A549 (cell line): ENCODE data around the gene FASTK. TPM values are rescaled to one million over a fixed set of nuclear protein-coding genes. Genes with fewer than 3 reads are reported as not detected.

ENCODE experiments used
- ATAC-seq, 2 experiments: fragments of 200-7000 bp in 1 of 2; fragments of >200 bp in 1 of 2; cut with Nextera tagmentation in 1 of 2; cut with Tn5 transposase in 1 of 2; 3 replicates each; pipeline versions ENCODE4 v1.8.0 to v1.9.1; 2018 to 2020; ENCODE audit warnings: mild to moderate bottlenecking in 1 of 2, moderate library complexity in 1 of 2
- CTCF ChIA-PET: fragments of 300-600 bp; sonication (Branson Sonifier 250); formaldehyde crosslinking; extraction: SDS; loops from one replicate; lab custom pipeline; 2021; ENCODE audit warnings: antibody characterized with exemption, inconsistent platforms; lab: Yijun Ruan, JAX
- POLR2A ChIA-PET: fragments of 350-600 bp; formaldehyde crosslinking; extraction: SDS; loops from one replicate; lab custom pipeline; 2021; ENCODE audit warnings: antibody characterized with exemption, inconsistent platforms; lab: Yijun Ruan, JAX
- DNase-seq, 2 experiments: peaks; one replicate each; pipeline versions ENCODE4 v3.0.0 to v3.0.0-alpha.2; 2011 to 2016; ENCODE audit warnings: low read depth in 1 of 2, low spot score in 1 of 2
- FAIRE-seq: peaks from 2 replicates; lab custom pipeline; 2011; peaks lifted over from hg19 to GRCh38; lab: Jason Lieb, UNC
- H3K27ac ChIP-seq, 2 experiments: fragments of >200 bp; sonication (Bioruptor Twin); formaldehyde crosslinking; 3 replicates each; pipeline ENCODE4 v1.5.1; 2016 to 2017
- H3K4me1 ChIP-seq: fragments of >200 bp; sonication (Bioruptor Twin); formaldehyde crosslinking; 3 replicates; pipeline ENCODE4 v1.6.1; 2016
- H3K4me2 ChIP-seq: fragments of >200 bp; sonication (Bioruptor Twin); formaldehyde crosslinking; 3 replicates; pipeline ENCODE4 v1.6.1; 2016
- H3K4me3 ChIP-seq: fragments of >200 bp; sonication (Bioruptor Twin); formaldehyde crosslinking; 3 replicates; pipeline ENCODE4 v1.5.1; 2016
- H3K9me3 ChIP-seq: fragments of >200 bp; sonication (Bioruptor Twin); formaldehyde crosslinking; 3 replicates; pipeline ENCODE4 v1.6.1; 2016
- BHLHE40 ChIP-seq: IDR thresholded peaks from 2 replicates; pipeline ENCODE4 v1.6.1; 2012; ENCODE audit warnings: low read depth, low read length, inconsistent platforms
- CBX2 ChIP-seq: fragments of 200-600 bp; sonication (generic); IDR thresholded peaks from 2 replicates; pipeline ENCODE4 v1.6.1; 2016; ENCODE audit warnings: low read depth, mild to moderate bottlenecking, borderline replicate concordance
- CBX8 ChIP-seq: fragments of 200-600 bp; sonication (generic); IDR thresholded peaks from 2 replicates; pipeline ENCODE4 v1.6.1; 2016
- CEBPB ChIP-seq, 2 experiments: fragments of >200 bp in 1 of 2; sonication (Bioruptor Twin) in 1 of 2; formaldehyde crosslinking in 1 of 2; IDR thresholded peaks; 2 replicates each; pipeline ENCODE4 v1.6.1; 2012 to 2016
- CHD2 ChIP-seq: fragments of 150-350 bp; IDR thresholded peaks from 2 replicates; pipeline ENCODE4 v1.6.1; 2014; ENCODE audit warnings: low read length; ENCODE audit not compliant: partially characterized antibody
- CHD4 ChIP-seq: fragments of 200-600 bp; sonication (generic); IDR thresholded peaks from 2 replicates; pipeline ENCODE4 v1.6.1; 2016; ENCODE audit warnings: antibody characterized with exemption, mild to moderate bottlenecking, borderline replicate concordance
- FOSL2 ChIP-seq, 2 experiments: fragments of 450-650 bp in 1 of 2; fragments of >200 bp in 1 of 2; sonication (Bioruptor Twin) in 1 of 2; formaldehyde crosslinking; IDR thresholded peaks; 2 replicates each; pipeline versions ENCODE4 v1.5.0 to v1.6.1; 2016 to 2020; ENCODE audit warnings: mild to moderate bottlenecking in 1 of 2, moderate library complexity in 1 of 2
- FOXS1 ChIP-seq: fragments of 250-450 bp; sonication (Bioruptor Pico); IDR thresholded peaks from 2 replicates; pipeline ENCODE4 v1.5.0; 2020; ENCODE audit warnings: mild to moderate bottlenecking, moderate library complexity
- GATA3 ChIP-seq: IDR thresholded peaks from 2 replicates; pipeline ENCODE4 v1.6.1; 2012; ENCODE audit warnings: borderline replicate concordance
- HDAC2 ChIP-seq: fragments of 200-600 bp; sonication (generic); IDR thresholded peaks from 2 replicates; pipeline ENCODE4 v1.6.1; 2016
- HMGXB4 ChIP-seq: fragments of 250-450 bp; sonication (Bioruptor Pico); IDR thresholded peaks from 2 replicates; pipeline ENCODE4 v1.5.0; 2021; ENCODE audit warnings: mild to moderate bottlenecking, moderate library complexity, borderline replicate concordance
- HOXB13 ChIP-seq: fragments of 250-450 bp; sonication (Bioruptor Pico); IDR thresholded peaks from 2 replicates; pipeline ENCODE4 v1.5.0; 2020; ENCODE audit warnings: low read depth, mild to moderate bottlenecking, moderate library complexity
- HOXB5 ChIP-seq: fragments of 250-450 bp; sonication (Bioruptor Pico); IDR thresholded peaks from 2 replicates; pipeline ENCODE4 v1.5.0; 2020; ENCODE audit warnings: mild to moderate bottlenecking, moderate library complexity
- JUN ChIP-seq, 2 experiments: fragments of >200 bp; sonication (Bioruptor Twin); formaldehyde crosslinking; IDR thresholded peaks; 2 replicates in 1 of 2; 3 replicates in 1 of 2; pipeline ENCODE4 v1.6.1; 2016 to 2017
- MAFK ChIP-seq: fragments of 450-650 bp; IDR thresholded peaks from 2 replicates; pipeline ENCODE4 v1.6.1; 2014; ENCODE audit not compliant: partially characterized antibody
- MAX ChIP-seq: IDR thresholded peaks from 2 replicates; pipeline ENCODE4 v1.6.1; 2012
- NPAS2 ChIP-seq: fragments of 250-450 bp; sonication (Bioruptor Pico); IDR thresholded peaks from 2 replicates; pipeline ENCODE4 v1.8.0; 2022; ENCODE audit warnings: mild to moderate bottlenecking, moderate library complexity, borderline replicate concordance
- NR3C1 ChIP-seq: fragments of >200 bp; sonication (Bioruptor Twin); formaldehyde crosslinking; IDR thresholded peaks from 3 replicates; pipeline ENCODE4 v1.6.1; 2017
- PBX3 ChIP-seq: IDR thresholded peaks from 2 replicates; pipeline ENCODE4 v1.6.1; 2012
- PHF8 ChIP-seq: fragments of 200-600 bp; sonication (generic); IDR thresholded peaks from 2 replicates; pipeline ENCODE4 v1.6.1; 2016; ENCODE audit warnings: low read depth, mild to moderate bottlenecking, antibody characterized with exemption, moderate library complexity, borderline replicate concordance
- POLR2A ChIP-seq: IDR thresholded peaks from 2 replicates; pipeline ENCODE4 v1.6.1; 2012; ENCODE audit warnings: mild to moderate bottlenecking, low read length
- RARB ChIP-seq: fragments of 250-450 bp; sonication (Bioruptor Pico); IDR thresholded peaks from 2 replicates; pipeline ENCODE4 v1.8.0; 2021; ENCODE audit warnings: mild to moderate bottlenecking, moderate library complexity
- REST ChIP-seq: fragments of 200-600 bp; sonication (generic); IDR thresholded peaks from 2 replicates; pipeline ENCODE4 v1.6.1; 2016; ENCODE audit warnings: antibody characterized with exemption, mild to moderate bottlenecking, moderate library complexity
- RFX5 ChIP-seq: fragments of 450-650 bp; IDR thresholded peaks from 2 replicates; pipeline ENCODE4 v1.7.1; 2014; ENCODE audit warnings: antibody characterized with exemption, mild to moderate bottlenecking, moderate library complexity
- TFCP2L1 ChIP-seq: fragments of 250-450 bp; sonication (Bioruptor Pico); IDR thresholded peaks from 2 replicates; pipeline ENCODE4 v1.5.0; 2021; ENCODE audit warnings: mild to moderate bottlenecking
- TP53 ChIP-seq: fragments of 250-450 bp; sonication (Bioruptor Pico); IDR thresholded peaks from 2 replicates; pipeline ENCODE4 v1.5.0; 2021; ENCODE audit warnings: mild to moderate bottlenecking, moderate library complexity
- ZC3H11A ChIP-seq: fragments of 450-650 bp; IDR thresholded peaks from 2 replicates; pipeline ENCODE4 v1.6.1; 2014; ENCODE audit warnings: antibody characterized with exemption, mild to moderate bottlenecking
- ZFP36 ChIP-seq: fragments of 450-650 bp; IDR thresholded peaks from 2 replicates; pipeline ENCODE4 v1.6.1; 2014; ENCODE audit warnings: borderline replicate concordance; ENCODE audit not compliant: partially characterized antibody
- ZNF302 ChIP-seq: fragments of 250-450 bp; sonication (Bioruptor Pico); IDR thresholded peaks from 2 replicates; pipeline ENCODE4 v1.9.0; 2021; ENCODE audit warnings: inconsistent platforms, mild to moderate bottlenecking, moderate library complexity
- ZSCAN20 ChIP-seq: fragments of 250-450 bp; sonication (Bioruptor Pico); IDR thresholded peaks from 2 replicates; pipeline ENCODE4 v1.8.0; 2022; ENCODE audit warnings: mild to moderate bottlenecking, moderate library complexity
- WGBS: methylation state at CpG from one replicate; pipeline ENCODE4 v1.1.6; 2017; ENCODE audit errors: missing lambda C conversion rate; 5-methylcytosine and 5-hydroxymethylcytosine counted together
- polyA plus RNA-seq, 4 experiments: library from polyadenylated mRNA; depleted of rRNA in 3 of 4; stranded (reverse); fragments of >200 nt; fragmentation: RNase III in 1 of 4; extraction: RNeasy Plus Mini Kit Qiagen cat#74134 plus additional on column Dnase treatment in 1 of 4; gene quantifications; 2 replicates in 3 of 4; 3 replicates in 1 of 4; pipeline ENCODE4 v1.2.3, GENCODE V29; 2011 to 2017
- TF ChIP-seq, protein P1 (sequence below): fragments of >200 bp; sonication (Bioruptor Twin); formaldehyde crosslinking; IDR thresholded peaks from 3 replicates; pipeline ENCODE4 v1.6.1; 2016
- TF ChIP-seq, protein P2 (sequence below): fragments of 250-450 bp; sonication (Bioruptor Pico); IDR thresholded peaks from 2 replicates; pipeline ENCODE4 v1.5.0; 2020; ENCODE audit warnings: low read depth, mild to moderate bottlenecking, moderate library complexity
- TF ChIP-seq, protein P3 (sequence below): IDR thresholded peaks from 2 replicates; pipeline ENCODE4 v1.6.1; 2012; ENCODE audit warnings: low read depth, borderline replicate concordance

FASTK gene
- polyA plus RNA-seq, 2 of the 4 experiments (the other 2 are of a cell fraction): 38.5 to 72.4 TPM

DNA sequence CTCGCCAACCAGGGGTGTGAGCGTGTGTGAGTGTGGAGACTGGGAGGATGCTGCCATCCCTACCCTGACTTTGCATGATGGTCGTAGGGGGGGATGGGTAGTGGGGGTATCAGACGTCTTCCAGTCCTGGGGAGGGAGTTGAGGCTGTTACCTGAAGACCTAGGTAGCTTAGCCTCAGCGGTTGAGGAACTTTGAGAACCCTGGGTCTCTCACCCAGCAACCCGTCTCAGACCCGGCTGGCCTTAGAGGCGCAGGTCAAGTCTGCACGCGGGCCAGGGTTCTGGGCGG lies 18.6 kb downstream of the FASTK start:
- Histone ChIP-seq H3K27ac (peak overlapping the region; percentile 99), H3K4me3 (peak overlapping the region; percentile 86), H3K4me2 (peak overlapping the region; percentile 92), H3K9me3 (no peaks in the 10 kb centered on the region), H3K4me1 (peaks cover 39% of the 10 kb centered on the region)
- WGBS: 0% methylated on average over 7 of the region's 11 CpGs
- FAIRE-seq: no peak
- ChIA-PET POLR2A (interaction anchor here (0.5 to 2.2 kb wide), 8 partner anchors 9 to 37 kb away, joined by 4 to 20 read pairs (median 8); partner anchors contain the start of genes ABCB8, AGAP3 and FASTK), CTCF (interaction anchor here (1.3 to 5.7 kb wide), 10 partner anchors 12 to 164 kb away, joined by 3 to 64 read pairs (median 8); partner anchors contain the start of genes ABCB8 and AGAP3)
- DNase-seq: no peak
- TF ChIP-seq CBX8: no peak
- TF ChIP-seq HDAC2: no peak
- TF ChIP-seq POLR2A: peak; percentile 10; the same call in 1 of the 2 replicates
- peak in 1 of 2 experiments; percentile 43; a peak in 2 of 5 replicates for TF ChIP-seq JUN (IDR thresholded peaks at IDR 0.05)
- TF ChIP-seq TP53 (CRISPR knock-in tag): no peak
- no peak for TF ChIP-seq FOXS1 (CRISPR knock-in tag)
- no peak for TF ChIP-seq RARB (CRISPR knock-in tag)
- no peak for TF ChIP-seq NPAS2
- no peak for TF ChIP-seq CEBPB (IDR thresholded peaks at IDR 0.05)
- TF ChIP-seq HOXB5 (CRISPR knock-in tag): no peak
- no peak for TF ChIP-seq MAX
- TF ChIP-seq, protein P1, sequence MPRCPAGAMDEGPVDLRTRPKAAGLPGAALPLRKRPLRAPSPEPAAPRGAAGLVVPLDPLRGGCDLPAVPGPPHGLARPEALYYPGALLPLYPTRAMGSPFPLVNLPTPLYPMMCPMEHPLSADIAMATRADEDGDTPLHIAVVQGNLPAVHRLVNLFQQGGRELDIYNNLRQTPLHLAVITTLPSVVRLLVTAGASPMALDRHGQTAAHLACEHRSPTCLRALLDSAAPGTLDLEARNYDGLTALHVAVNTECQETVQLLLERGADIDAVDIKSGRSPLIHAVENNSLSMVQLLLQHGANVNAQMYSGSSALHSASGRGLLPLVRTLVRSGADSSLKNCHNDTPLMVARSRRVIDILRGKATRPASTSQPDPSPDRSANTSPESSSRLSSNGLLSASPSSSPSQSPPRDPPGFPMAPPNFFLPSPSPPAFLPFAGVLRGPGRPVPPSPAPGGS: no peak
- no peak for TF ChIP-seq CHD4
- no peak for TF ChIP-seq REST
- TF ChIP-seq PHF8: no peak
- TF ChIP-seq ZC3H11A: no peak
- no peak for TF ChIP-seq RFX5
- no peak for TF ChIP-seq FOSL2 (IDR thresholded peaks at IDR 0.05)
- TF ChIP-seq FOSL2 (CRISPR knock-in tag; IDR thresholded peaks at IDR 0.05): no peak
- TF ChIP-seq, protein P2, sequence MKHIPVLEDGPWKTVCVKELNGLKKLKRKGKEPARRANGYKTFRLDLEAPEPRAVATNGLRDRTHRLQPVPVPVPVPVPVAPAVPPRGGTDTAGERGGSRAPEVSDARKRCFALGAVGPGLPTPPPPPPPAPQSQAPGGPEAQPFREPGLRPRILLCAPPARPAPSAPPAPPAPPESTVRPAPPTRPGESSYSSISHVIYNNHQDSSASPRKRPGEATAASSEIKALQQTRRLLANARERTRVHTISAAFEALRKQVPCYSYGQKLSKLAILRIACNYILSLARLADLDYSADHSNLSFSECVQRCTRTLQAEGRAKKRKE (CRISPR knock-in tag): no peak
- no peak for TF ChIP-seq MAFK
- TF ChIP-seq PBX3: no peak
- TF ChIP-seq ZSCAN20 (CRISPR knock-in tag): no peak
- TF ChIP-seq CHD2: no peak
- no peak for TF ChIP-seq ZNF302 (CRISPR knock-in tag)
- TF ChIP-seq CBX2: no peak
- TF ChIP-seq NR3C1: no peak
- TF ChIP-seq, protein P3, sequence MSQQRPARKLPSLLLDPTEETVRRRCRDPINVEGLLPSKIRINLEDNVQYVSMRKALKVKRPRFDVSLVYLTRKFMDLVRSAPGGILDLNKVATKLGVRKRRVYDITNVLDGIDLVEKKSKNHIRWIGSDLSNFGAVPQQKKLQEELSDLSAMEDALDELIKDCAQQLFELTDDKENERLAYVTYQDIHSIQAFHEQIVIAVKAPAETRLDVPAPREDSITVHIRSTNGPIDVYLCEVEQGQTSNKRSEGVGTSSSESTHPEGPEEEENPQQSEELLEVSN: peak; percentile 63; the same call in 1 of the 2 replicates
- TF ChIP-seq TFCP2L1: no peak
- no peak for TF ChIP-seq BHLHE40
- no peak for TF ChIP-seq GATA3
- TF ChIP-seq ZFP36: no peak
- peak; percentile 38; the same call in 1 of the 2 replicates for TF ChIP-seq HOXB13 (CRISPR knock-in tag)
- no peak for TF ChIP-seq HMGXB4 (CRISPR knock-in tag)
- peak in 1 of 2 experiments; percentile 46; a peak in 3 of 6 replicates for ATAC-seq
